IPS-20b (cell line): ENCODE results near the gene ZNF423.

Experiments
- H3K27ac ChIP-seq: one replicate; pipeline ENCODE4 v1.5.1; 2013; ENCODE audit warnings: low read length
- H3K27me3 ChIP-seq: 2 replicates; pipeline ENCODE4 v1.6.1; 2013; ENCODE audit warnings: mild to moderate bottlenecking, low read length, inconsistent platforms; ENCODE audit not compliant: insufficient read depth
- H3K36me3 ChIP-seq: 2 replicates; pipeline ENCODE4 v1.6.1; 2013; ENCODE audit warnings: low read depth, mild to moderate bottlenecking, inconsistent platforms, low read length, moderate library complexity; ENCODE audit not compliant: insufficient read depth
- H3K4me1 ChIP-seq: 2 replicates; pipeline ENCODE4 v1.6.1; 2013; ENCODE audit warnings: mild to moderate bottlenecking, control low read depth, inconsistent platforms, low read length, moderate library complexity; ENCODE audit not compliant: insufficient read depth
- H3K4me3 ChIP-seq: 2 replicates; pipeline ENCODE4 v1.5.1; 2013; ENCODE audit warnings: mild to moderate bottlenecking, low read length, inconsistent platforms
- H3K9ac ChIP-seq: 2 replicates; pipeline ENCODE4 v1.6.1; 2013; ENCODE audit warnings: low read depth, mild to moderate bottlenecking, inconsistent platforms, low read length, moderate library complexity
- H3K9me3 ChIP-seq: 2 replicates; pipeline ENCODE4 v1.6.1; 2013; ENCODE audit warnings: mild to moderate bottlenecking, low read depth, low read length, inconsistent platforms; ENCODE audit not compliant: insufficient read depth

The ZNF423 gene

DNA sequence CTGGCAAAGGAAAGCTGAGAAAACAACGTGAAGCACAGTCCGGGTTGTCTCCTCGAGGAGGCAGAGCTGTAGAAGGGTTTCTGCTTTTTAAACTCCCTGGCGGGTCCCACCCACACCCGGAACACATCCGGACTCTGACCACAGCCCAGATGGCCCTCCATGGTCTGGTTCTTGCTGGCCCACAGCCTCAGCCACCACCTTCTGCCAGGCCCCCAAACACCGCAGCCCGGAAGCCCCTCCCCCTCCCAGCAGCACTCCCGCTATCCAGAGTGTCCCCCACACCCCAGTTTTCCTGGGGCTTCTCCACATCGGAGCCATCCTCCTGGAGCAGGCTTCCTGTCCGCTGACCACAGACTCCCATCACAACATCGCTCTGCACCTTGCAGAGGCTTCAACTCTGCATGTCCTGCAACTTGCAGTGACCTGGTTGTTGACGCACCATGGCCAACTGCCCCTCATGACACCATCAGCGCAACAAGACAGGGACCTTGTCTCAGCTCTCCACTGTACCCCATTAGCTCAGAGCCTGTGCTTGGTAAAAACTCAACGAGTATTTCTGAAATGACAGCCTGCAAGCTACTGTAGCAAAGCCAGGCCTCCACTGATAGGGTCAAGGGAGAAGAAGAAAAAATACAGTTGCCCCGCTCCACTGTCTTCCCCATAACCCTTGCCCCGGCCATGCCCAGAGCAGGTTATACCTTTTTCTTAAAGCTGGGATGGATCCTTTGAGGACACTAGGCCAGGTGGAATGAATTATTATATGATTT, 352.5 kb downstream of the ZNF423 start:
- Histone ChIP-seq H3K9ac (no peak overlapping the region), H3K9me3 (no peaks in the 10 kb centered on the region), H3K27ac (no peak overlapping the region), H3K4me1 (no peaks in the 10 kb centered on the region), H3K4me3 (no peak overlapping the region), H3K27me3 (no peaks in the 10 kb centered on the region), H3K36me3 (no peaks in the 10 kb centered on the region)

DNA sequence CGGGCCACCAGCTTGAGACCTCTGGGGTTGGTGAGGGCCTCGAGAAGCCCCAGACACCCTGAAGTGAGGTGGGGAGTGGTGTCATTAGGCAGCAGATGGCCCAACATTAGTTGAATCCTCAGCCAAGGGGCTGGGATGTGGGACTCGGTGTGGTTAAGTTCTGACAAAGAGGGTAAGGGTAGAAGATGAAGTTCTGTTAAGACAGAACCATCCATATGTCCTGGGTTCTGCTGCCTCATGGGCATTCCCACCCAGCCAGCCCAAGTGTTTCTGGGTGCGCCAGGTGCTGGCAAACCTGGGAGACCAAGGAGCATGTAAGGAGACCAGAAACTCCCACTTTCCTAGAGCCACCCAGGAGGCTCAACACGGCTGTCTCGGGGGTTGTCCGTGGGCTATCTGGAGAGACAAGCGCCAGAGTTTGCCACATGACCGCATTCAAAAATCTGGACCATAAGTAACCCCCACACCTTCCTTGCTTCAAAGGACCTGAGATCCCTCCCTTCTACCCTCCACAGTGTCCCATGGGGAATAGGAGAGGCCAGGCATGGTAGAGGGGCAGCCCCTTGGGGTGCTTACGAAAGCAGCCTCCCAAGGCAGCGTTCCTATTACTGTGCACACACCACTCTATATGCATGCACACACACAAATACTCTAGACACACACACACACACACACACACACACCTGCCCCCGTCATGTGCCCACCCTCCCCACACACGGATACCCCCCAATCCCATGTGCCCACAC, 353.6 kb downstream of the ZNF423 start:
- Histone ChIP-seq H3K4me1 (no peaks in the 10 kb centered on the region), H3K9ac (no peak overlapping the region), H3K36me3 (no peaks in the 10 kb centered on the region), H3K9me3 (no peaks in the 10 kb centered on the region), H3K27ac (no peak overlapping the region), H3K27me3 (no peaks in the 10 kb centered on the region), H3K4me3 (no peak overlapping the region)

DNA sequence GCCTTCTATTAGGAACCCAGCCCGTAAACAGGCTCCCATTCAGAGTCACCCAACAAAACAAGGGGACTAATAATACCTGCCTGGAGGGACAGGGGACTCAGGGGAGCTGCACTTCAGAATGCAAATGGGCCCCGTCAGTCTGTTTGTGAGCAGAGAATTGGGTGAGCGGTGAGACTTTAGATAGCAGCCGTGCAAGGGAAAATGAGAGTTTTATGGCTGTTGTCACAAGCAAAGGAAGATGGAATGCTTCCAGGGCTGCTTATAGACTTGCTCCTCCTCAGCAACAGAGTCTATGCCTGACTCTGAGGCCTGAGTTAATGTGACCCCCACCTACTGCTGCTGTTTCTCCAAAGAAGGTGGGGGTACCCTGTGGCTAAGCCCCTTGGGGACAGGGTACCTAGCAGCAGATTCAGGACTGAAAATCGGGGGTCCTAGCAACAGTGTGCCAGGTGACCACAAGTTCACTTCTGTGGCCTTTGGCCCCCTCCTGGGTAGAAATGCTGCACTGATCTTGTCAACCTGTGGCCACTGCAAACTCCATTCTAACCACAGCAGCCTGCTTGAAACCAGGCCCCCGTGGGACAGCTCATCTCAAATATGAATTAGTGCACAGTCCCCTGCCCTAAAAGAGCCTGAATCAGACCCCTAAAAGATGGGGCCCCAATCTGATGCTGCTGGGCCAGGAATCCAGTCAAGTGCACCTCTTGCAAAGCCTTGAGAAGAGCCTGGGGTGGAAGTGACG, 355.9 kb downstream of the ZNF423 start:
- Histone ChIP-seq H3K9ac (no peak overlapping the region), H3K27me3 (no peaks in the 10 kb centered on the region), H3K4me3 (no peak overlapping the region), H3K4me1 (no peaks in the 10 kb centered on the region), H3K36me3 (no peaks in the 10 kb centered on the region), H3K9me3 (no peaks in the 10 kb centered on the region), H3K27ac (no peak overlapping the region)

DNA sequence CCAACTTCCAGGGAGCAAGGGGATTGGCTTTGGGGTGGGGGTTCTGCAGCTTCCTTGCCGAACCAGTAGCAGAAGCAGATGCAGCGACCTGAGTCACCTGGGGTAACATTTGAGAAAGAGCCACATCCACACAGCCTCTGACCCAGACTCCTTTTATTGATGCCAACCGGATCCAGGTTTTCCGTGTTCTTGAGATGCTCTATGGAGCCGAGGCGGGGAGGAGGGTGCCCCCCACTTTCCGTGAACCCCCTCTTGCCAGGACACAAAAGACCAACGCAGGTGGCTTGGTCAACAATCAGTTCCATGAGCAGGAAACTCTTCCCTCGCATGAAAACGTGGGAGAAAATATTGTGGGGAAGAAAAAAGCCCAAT, 356.5 kb downstream of the ZNF423 start:
- no peaks in the 10 kb centered on the region for H3K36me3 ChIP-seq
- H3K27me3 ChIP-seq = no peaks in the 10 kb centered on the region
- no peaks in the 10 kb centered on the region for H3K9me3 ChIP-seq
- H3K9ac ChIP-seq = no peak overlapping the region
- H3K27ac ChIP-seq = no peak overlapping the region
- no peaks in the 10 kb centered on the region for H3K4me1 ChIP-seq
- H3K4me3 ChIP-seq = no peak overlapping the region

DNA sequence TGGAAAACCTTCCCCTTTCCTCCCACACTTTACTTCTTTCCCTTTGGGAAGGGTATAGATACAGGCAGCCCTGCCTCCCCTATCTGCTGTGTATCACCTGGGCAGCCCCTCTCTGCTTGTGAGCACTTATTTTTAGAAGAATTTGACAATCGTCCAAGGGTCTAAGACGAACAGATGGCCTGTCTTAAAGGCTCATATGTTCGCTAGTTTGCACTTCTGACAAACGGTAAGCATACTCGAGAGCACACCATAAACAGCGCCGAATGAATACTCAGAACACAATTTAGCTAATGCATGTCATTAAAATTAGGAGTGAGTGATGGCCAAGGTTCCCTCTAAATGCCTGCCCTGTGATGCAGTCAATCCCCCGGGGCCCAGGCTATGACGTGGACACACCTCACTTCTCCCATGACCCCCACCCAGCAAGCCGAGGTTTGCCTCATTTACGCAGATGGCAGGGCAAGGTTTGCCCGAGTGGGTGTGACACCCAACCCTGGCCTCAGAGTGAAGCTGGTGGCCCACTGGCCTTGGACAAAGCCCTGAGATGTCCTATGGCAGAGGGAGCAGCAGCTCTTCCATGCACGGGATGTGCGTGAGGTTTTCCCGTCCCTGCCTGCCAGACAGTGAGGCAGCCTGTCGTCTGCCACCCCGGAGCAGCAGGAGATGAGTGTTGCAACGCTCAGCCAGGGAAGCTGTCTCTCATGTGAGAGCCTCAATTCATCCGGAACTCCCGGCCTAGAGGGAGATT, 357.1 kb downstream of the ZNF423 start:
- no peak overlapping the region for H3K27ac ChIP-seq
- no peaks in the 10 kb centered on the region for H3K9me3 ChIP-seq
- no peak overlapping the region for H3K9ac ChIP-seq
- no peaks in the 10 kb centered on the region for H3K36me3 ChIP-seq
- no peaks in the 10 kb centered on the region for H3K4me1 ChIP-seq
- no peaks in the 10 kb centered on the region for H3K27me3 ChIP-seq
- no peak overlapping the region for H3K4me3 ChIP-seq

DNA sequence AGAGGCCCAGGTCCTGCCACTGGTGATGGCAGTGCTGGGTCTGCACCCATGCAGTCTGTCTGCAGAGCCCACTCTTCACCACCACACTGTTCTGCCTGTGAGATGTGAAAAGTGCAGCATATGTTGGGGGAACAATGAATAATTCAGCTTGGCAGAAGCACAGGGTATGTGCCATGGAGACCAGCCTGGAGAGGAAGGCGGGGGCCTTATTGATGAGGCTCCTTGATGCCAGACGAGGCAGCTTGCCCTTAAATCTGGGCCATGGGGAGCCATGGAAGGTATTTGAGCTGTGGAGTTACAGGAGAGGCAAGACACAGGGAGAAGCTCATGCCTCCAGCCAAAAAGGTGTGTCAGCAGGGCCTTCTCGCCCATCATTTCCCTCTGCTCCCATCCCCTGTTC, 357.6 kb downstream of the ZNF423 start:
- Histone ChIP-seq H3K27me3 (no peaks in the 10 kb centered on the region), H3K36me3 (no peaks in the 10 kb centered on the region), H3K4me3 (no peak overlapping the region), H3K9me3 (no peaks in the 10 kb centered on the region), H3K9ac (no peak overlapping the region), H3K27ac (no peak overlapping the region), H3K4me1 (no peaks in the 10 kb centered on the region)

DNA sequence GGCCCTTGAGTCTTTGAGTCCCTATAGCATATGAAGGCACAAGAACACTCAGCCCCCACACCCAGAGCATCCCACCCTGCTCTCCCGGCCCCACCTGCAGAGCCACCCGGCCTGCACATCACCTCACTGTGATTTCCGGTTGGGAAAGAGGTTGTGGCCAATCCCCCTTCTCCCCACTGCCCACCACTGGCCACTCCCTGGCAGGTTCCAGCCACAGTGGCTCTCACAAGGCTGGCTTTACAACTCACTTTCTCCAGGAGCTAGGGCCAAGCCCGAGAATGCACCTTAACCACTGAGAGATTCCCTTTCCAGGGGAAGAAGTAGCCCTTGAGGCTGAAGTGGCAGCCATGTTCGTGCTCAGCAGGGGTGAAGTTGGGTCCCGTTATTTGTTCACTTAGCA, 358.4 kb downstream of the ZNF423 start:
- Histone ChIP-seq H3K4me1 (no peaks in the 10 kb centered on the region), H3K36me3 (no peaks in the 10 kb centered on the region), H3K4me3 (no peak overlapping the region), H3K27ac (no peak overlapping the region), H3K9me3 (no peaks in the 10 kb centered on the region), H3K9ac (no peak overlapping the region), H3K27me3 (no peaks in the 10 kb centered on the region)

DNA sequence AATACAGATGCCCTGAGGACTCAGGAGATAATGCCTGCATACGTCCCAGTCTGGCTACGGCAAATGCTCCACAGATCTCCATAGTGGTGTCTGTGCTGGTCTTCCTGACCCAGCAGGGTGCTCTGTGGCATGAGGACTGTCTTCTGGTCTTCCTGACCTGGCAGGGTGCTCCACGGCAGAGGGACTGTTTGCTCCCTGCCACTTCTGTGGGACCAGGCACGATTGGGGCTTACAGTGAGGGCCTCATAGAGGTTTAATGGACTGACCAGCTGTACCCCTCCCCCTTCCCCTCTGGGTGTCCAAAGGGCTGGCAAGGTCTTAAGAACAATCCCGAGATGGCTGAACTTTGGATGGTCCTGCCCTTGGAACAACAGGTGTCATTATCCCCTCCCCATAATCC, 359.3 kb downstream of the ZNF423 start:
- Histone ChIP-seq H3K36me3 (no peaks in the 10 kb centered on the region), H3K4me1 (peaks cover 5% of the 10 kb centered on the region; the same call in 1 of the 2 replicates)

GRCh38 chr16:49495596-49496355, 360.1 kb downstream of the ZNF423 start:
- no peak overlapping the region for H3K9ac ChIP-seq
- no peaks in the 10 kb centered on the region for H3K36me3 ChIP-seq
- H3K9me3 ChIP-seq = no peaks in the 10 kb centered on the region
- H3K4me1 ChIP-seq = peaks cover 13% of the 10 kb centered on the region; the same call in 1 of the 2 replicates
- H3K27me3 ChIP-seq = no peaks in the 10 kb centered on the region
- H3K27ac ChIP-seq = no peak overlapping the region
- no peak overlapping the region for H3K4me3 ChIP-seq

More for the DNA sequence above, 359.3 kb downstream of the ZNF423 start:
- Histone ChIP-seq H3K4me3 (no peak overlapping the region), H3K9ac (no peak overlapping the region), H3K27ac (no peak overlapping the region), H3K9me3 (no peaks in the 10 kb centered on the region), H3K27me3 (no peaks in the 10 kb centered on the region)

DNA sequence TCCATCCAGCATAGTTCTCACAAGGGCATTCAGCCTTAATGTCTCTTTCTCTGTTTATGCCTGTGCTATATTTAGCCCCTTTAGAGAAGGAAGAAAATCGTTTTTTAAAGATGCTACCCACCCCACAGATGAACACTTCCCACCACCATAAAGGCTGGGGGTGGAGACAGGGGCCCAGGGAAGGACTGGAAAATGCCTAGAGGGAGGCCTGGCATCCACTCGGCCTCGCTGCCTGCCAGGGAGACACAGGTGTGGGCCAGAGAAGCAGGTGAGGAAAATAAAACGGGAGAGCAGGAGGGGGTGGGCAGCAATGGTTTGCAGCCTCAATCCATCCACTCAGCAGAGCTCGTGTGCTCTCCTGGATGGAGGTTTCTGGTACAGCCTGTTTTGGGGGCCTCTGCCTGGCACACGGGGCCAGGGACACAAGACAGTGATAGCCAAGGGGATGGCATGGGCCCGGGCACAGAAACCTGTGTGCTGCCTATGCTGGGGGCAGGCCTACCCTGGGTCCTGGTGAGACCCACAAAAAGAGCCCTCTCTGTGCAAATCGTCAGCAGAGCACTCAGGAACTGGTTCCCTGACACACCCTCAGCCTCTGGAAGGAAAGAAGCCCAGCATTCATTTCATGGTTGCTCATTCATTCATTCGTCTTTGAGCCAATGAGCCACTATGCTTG, 360.9 kb downstream of the ZNF423 start:
- H3K4me1 ChIP-seq = peaks cover 13% of the 10 kb centered on the region; the same call in 1 of the 2 replicates
- no peaks in the 10 kb centered on the region for H3K9me3 ChIP-seq
- no peak overlapping the region for H3K9ac ChIP-seq
- H3K4me3 ChIP-seq = no peak overlapping the region
- H3K36me3 ChIP-seq = no peaks in the 10 kb centered on the region
- no peak overlapping the region for H3K27ac ChIP-seq
- no peaks in the 10 kb centered on the region for H3K27me3 ChIP-seq
